Left hindlimb (tissue), 1 donor: ENCODE measurements around the gene ZNF584.
"Not testable (repeated sequence)": the region's sequence is repeated elsewhere in the genome, so short reads cannot be mapped to it uniquely, and the experiment has no call there.

Experiments
- DNase-seq: peaks from one replicate; pipeline ENCODE4 v3.0.0-alpha.2; 2018

Gene ZNF584

DNA sequence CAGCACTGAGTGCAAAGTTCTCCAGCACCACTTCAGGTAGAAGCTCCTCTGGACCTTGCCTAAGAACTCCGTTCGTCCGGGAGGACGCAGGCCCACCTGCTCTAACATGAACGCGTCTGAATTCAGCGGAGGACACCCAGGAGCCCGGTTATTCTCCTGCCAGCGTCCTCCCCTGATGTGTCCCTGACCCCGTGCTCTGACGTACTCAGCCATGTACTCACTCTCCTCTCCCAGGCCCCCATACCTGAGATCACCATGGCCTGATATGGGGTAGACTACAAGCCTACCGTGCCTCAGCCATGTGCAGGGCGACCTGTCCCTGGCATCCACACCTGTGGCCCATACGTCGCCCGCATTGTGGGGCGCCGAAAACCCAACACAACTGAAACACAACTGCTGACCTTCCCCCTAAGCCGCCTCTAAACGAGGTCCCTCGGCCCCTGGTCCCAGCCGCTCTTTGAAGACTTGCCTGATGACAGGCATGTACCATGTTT is 744 bp upstream of the ZNF584 start:
- DNase-seq: no peak

- DNase-seq: no peak
These were observed 751 bp downstream of the ZNF584 start for GRCh38 chr19:58409010-58409790.

GRCh38 chr19:58416604-58417003 is 8.2 kb downstream of the ZNF584 start:
- DNase-seq: no peak

DNA sequence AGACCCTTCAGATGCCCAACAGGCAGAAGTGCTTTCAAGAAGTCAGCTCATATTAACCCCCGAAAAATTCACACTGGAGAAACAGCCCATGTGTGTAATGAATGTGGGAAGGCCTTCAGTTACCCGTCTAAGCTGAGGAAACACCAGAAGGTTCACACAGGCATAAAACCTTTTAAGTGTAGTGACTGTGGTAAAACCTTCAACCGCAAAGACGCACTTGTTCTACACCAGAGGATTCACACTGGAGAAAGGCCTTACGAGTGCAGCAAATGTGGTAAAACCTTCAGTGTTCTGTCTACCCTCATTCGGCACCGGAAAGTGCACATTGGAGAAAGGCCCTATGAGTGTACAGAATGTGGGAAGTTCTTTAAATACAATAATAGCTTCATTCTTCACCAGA is 8.6 kb downstream of the ZNF584 start:
- no peak for DNase-seq

GRCh38 chr19:58428617-58429016 is 20.2 kb downstream of the ZNF584 start:
- no peak for DNase-seq

DNA sequence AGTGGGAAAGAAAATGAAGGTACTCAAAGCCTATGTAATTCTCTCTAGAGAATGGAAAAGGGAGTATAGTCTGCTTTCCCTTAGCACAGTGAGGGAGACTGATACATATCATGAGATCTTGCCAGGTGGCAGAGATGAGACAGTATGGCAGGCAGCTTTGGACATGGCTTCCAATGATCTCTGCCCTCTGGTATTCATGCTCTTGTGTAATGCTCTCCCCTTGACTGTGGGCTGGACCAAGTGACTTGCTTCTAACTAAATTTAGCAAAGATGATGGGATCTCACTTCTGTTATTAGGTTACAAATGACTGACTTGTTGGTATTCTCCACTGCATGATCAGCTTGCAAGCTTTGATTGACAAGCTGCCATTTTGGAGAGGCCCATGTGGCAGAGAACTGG is 21.3 kb downstream of the ZNF584 start:
- DNase-seq: no peak

GRCh38 chr19:58434217-58434616 is 25.8 kb downstream of the ZNF584 start:
- DNase-seq: no peak

GRCh38 chr19:58439576-58440554 is 31.4 kb downstream of the ZNF584 start, which contains the start of gene ZNF132:
Gene ZNF132, minus strand, starts transcription at chr19:58440153. Its CDS starts 332 bp downstream, at chr19:58439821.
- peak; percentile 98 for DNase-seq

- no peak for DNase-seq
These were observed 32.1 kb downstream of the ZNF584 start for GRCh38 chr19:58440556-58440955.

GRCh38 chr19:58442986-58443385 is 34.5 kb downstream of the ZNF584 start:
- DNase-seq: not testable (repeated sequence)

DNA sequence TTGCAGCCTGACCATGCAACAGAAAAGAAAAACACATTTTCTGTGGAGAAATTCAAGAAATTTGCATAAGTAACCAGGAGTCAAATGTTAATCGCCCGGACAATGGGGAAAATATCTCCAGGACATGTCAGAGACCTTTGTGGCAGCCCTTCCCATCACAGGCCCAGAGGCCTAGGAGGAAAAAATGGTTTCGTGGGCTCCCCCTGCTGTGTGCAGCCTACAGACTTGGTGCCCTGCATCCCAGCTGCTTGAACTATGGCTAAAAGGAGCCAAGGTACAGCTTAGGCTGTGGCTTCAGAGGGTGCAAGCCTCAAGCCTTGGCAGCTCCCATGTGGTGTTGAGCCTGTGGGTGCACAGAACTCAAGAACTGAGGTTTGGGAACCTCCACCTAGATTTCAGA is 40.4 kb downstream of the ZNF584 start:
- DNase-seq: not testable (repeated sequence)

DNA sequence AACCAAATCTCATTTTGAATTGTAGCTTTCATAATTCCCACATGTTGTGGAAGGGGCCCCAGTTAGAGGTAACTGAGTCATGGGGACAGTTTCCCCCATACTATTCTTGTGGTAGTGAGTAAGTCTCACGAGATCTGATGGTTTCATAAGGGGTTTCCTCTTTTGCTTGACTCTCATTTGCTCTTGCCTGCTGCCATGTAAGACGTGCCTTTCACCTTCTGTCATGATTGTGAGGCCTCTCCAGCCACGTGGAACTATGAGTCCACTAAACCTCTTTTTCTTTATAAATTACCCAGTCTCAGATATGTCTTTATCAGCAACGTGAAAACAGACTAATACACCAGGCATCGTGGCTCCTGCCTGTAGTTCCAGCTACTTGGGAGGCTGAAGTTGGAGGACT is 41.5 kb downstream of the ZNF584 start:
- not testable (repeated sequence) for DNase-seq

DNA sequence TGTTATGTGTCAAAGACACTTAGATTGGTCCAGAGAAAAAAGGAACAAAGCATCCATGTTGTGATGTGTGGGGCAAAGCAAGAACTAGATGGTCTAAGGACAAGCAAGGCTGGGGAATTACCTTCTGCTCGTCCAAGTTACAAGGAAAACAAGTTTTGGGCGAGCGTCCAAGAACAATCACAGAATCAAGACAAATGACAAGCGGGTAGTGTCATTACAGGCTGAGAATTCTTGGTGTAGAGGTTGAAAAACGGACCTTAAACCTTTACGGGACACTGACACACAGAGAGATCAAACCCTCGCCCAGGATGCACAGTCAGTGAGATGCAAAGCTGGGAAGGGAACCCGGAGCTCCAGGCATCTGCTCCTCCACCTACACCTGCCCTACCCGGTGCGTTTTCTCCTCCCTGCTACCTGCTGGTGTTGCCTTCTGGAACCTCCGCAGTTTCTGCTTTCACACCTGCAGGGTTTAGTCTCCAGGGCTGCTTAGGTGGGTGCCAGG is 42.5 kb downstream of the ZNF584 start:
- DNase-seq: no peak

- DNase-seq: peak; percentile 96
These were observed 43.1 kb downstream of the ZNF584 start, which contains the start of gene ZNF324B for GRCh38 chr19:58451358-58452101. Gene ZNF324B, plus strand, starts transcription at chr19:58451622. Its CDS starts 2,080 bp downstream, at chr19:58453702.

DNA sequence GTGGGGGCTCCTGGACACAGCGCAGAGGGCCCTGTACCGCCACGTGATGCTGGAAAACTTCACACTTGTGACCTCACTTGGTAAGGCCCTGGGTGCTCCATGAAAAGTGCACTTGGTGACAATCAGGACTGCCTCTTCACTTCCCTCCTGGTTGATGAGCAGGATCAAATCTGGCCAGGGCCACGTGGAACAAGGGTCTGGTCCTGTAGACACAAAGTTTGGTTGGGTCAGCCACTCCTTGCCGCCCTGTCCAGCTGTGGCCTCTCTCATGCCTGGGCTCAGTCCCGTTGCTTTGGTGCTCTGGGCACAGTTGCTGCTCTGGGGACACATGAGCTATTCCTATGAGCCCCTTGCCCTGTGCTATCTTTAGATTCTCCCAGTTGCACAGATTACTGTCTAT is 45.3 kb downstream of the ZNF584 start:
- DNase-seq: no peak

- DNase-seq: no peak
These were observed 46.9 kb downstream of the ZNF584 start for GRCh38 chr19:58455306-58455705.

DNA sequence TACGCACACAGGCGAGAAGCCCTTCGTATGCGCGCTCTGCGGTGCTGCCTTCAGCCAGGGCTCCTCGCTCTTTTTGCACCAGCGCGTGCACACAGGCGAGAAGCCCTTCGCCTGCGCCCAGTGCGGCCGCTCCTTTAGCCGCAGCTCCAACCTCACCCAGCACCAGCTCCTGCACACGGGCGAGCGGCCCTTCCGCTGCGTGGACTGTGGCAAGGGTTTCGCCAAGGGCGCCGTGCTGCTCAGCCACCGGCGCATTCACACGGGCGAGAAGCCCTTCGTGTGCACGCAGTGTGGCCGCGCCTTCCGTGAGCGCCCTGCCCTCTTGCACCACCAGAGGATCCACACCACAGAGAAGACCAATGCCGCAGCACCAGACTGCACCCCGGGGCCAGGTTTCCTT is 47.7 kb downstream of the ZNF584 start:
- no peak for DNase-seq

DNA sequence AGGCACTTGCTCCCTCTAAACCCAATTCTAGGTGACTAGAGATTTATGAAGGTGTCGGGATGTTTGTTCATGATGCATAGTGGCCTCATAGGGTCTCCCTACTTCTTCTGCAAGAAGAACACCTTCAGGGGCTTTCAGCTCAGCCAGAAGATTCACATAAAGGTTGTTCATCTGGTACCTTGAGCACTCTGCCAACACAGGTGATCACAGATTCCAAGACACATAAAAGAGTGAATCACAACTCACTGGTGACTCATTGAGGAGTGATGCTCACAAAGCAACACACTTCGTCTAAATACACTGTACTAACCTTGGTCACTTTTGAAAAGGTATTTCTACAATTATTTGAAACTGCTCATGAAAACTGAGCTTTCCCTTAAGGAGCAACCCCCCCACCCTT is 51.6 kb downstream of the ZNF584 start:
- no peak for DNase-seq

DNA sequence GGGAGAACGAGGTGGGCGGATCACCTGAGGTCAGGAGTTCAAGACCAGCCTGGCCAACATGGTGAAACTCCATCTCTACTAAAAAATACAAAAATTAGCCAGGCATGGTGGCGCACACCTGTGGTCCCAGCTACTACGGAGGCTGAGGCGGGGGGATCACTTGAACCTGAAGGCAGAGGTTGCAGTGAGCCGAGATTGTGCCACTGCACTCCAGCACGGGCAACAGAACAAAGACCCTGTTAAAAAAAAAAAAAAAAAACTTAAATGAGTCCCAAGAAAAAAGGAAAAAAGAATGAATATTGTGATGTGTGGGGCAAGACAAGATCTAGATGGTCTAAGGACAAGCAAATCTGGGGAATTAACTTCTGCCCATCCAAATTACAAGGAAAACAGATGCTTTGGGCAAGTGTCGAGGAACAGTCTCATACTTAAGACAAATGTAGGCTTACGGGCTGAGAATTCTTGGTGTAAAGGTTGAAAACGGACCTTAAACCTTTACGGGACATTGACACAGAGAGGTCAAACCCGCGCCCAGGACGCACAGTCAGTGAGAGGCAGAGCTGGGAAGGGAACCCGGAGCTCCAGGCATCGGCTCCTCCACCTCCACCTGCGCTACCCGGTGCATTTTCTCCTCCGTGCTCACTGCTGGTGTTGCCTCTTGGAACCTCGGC is 57.8 kb downstream of the ZNF584 start:
- DNase-seq: no peak

- DNase-seq: peak; percentile 98
These were observed 58.5 kb downstream of the ZNF584 start, which contains the start of gene ZNF324 for GRCh38 chr19:58466760-58467589. Gene ZNF324, plus strand, starts transcription at chr19:58467080. Its CDS starts 2,106 bp downstream, at chr19:58469186.
